GM12892 (cell line): ENCODE measurements around the gene RAB13.

Experiments used
- DNase-seq: peaks from one replicate; pipeline ENCODE4 v3.0.0; 2011; ENCODE audit not compliant: insufficient read length
- FAIRE-seq: peaks from 2 replicates; lab custom pipeline; 2011; peaks lifted over from hg19 to GRCh38; lab: Jason Lieb, UNC
- POLR2A ChIP-seq: IDR thresholded peaks from 2 replicates; pipeline ENCODE4 v1.6.1; 2011; ENCODE audit warnings: low read depth, low read length, control low read depth
- POLR2AphosphoS5 ChIP-seq: IDR thresholded peaks from 2 replicates; pipeline ENCODE4 v1.6.1; 2011; ENCODE audit warnings: low read depth, low read length, control low read depth
- TAF1 ChIP-seq: IDR thresholded peaks from 2 replicates; pipeline ENCODE4 v1.6.1; 2011; ENCODE audit warnings: low read depth, mild to moderate bottlenecking, control low read depth, low read length, borderline replicate concordance

Gene RAB13

DNA sequence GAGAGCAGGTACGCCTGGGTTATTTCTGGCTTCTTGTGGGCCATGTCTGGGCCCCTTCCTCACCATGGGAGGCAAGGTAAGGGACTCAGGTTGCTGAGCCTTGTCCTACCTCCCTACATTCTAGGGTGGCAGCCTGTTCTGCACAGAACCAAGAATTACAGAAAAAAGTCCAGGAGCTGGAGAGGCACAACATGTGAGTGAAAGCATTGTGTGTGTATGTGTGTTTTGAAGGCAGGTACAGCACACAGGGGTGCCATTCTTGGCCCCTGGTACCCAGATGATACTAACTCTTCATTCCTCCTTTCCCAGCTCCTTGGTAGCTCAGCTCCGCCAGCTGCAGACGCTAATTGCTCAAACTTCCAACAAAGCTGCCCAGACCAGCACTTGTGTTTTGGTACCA, 13.1 kb downstream of the RAB13 start:
- TF ChIP-seq POLR2AphosphoS5 (peak; percentile 42; the same call in 1 of the 2 replicates), TAF1 (no peak), POLR2A (no peak)
- FAIRE-seq (no peak), DNase-seq (no peak)

- TF ChIP-seq POLR2A: no peak
- no peak for TF ChIP-seq TAF1
- TF ChIP-seq POLR2AphosphoS5: no peak
- no peak for FAIRE-seq
- DNase-seq: no peak
Observed at GRCh38 chr1:153970346-153970745, 15.8 kb downstream of the RAB13 start.

GRCh38 chr1:153968972-153969371, 17.2 kb downstream of the RAB13 start:
- FAIRE-seq: no peak
- TF ChIP-seq POLR2AphosphoS5 (no peak), POLR2A (no peak)

DNA sequence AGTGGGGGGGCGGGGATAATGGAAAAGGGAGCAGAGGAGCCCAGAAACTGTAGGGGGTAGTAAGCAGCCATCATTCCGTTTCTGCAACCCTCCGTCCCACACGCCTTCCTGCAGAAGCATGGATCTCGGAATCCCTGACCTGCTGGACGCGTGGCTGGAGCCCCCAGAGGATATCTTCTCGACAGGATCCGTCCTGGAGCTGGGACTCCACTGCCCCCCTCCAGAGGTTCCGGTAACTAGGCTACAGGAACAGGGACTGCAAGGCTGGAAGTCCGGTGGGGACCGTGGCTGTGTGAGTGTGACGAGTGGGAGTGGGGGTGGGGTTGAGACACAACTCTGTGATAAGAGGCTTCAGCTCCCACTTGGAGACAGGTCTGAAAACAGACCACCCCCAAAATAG, 17.7 kb downstream of the RAB13 start:
- FAIRE-seq: no peak
- TF ChIP-seq TAF1: no peak
- no peak for TF ChIP-seq POLR2A
- TF ChIP-seq POLR2AphosphoS5: no peak
- no peak for DNase-seq

More at GRCh38 chr1:153968972-153969371, 17.2 kb downstream of the RAB13 start:
- no peak for DNase-seq

DNA sequence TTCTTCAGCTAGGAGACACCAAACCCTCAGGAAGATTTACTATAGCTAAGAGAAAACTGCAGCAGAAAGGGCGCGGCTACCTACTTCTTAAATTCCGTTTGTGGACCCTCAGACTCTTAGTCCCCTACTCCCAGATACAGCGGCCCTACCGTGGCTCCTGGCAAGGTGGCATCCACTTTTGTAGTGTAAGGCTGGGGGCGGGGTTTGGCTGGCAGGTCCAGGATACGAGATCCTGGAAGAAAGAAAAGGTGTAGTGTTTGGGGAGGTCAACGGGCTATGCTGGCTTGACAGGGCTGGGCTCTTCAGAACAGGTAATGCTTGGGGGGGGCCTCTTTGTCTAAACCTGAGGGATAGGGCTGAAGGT, 18.2 kb downstream of the RAB13 start:
- TF ChIP-seq TAF1 (no peak), POLR2A (peak; percentile 10; the same call in 1 of the 2 replicates), POLR2AphosphoS5 (no peak)
- FAIRE-seq (no peak), DNase-seq (no peak)

- TF ChIP-seq TAF1 (peak; percentile 66), POLR2AphosphoS5 (peak; percentile 80), POLR2A (peak; percentile 80)
- peak; percentile 85 for DNase-seq
- peak; percentile 93 for FAIRE-seq
Observed at GRCh38 chr1:153967107-153967999, 18.8 kb downstream of the RAB13 start, which contains the start of gene CREB3L4. Gene CREB3L4, plus strand, starts transcription at chr1:153967902. Its CDS starts 624 bp downstream, at chr1:153968526.

DNA sequence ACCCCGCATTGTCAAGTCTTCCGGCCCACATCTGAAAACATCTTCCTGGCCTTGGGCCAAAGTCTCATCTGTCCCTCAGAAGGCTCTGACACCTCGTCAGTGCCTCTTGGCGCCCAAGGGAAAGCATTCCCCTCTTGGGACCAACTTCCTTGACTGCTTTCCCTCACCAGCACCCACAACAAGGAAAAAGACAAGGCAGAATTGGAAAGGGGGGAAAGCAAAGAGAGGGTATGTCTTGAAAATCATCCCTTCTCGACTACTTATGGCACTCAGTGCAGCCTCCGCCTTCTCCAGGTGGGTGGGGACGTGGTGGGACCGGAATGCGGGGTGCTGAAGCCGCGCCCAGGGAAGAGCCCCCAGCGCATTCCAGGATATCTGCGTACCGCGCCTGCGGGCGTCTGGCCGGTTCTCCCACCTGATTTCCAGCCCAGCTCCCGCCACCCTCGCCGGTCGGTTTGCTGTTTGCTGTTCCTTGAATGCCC, 22.2 kb downstream of the RAB13 start:
- no peak for FAIRE-seq
- DNase-seq: no peak
- TF ChIP-seq POLR2AphosphoS5 (no peak), TAF1 (no peak), POLR2A (no peak)

- TF ChIP-seq TAF1: peak; percentile 51; the same call in 1 of the 2 replicates
- TF ChIP-seq POLR2AphosphoS5: no peak; the same call in none of the 2 replicates
- peak; percentile 81 for TF ChIP-seq POLR2A
- FAIRE-seq (peak; percentile 91), DNase-seq (peak; percentile 90)
Observed at GRCh38 chr1:153963030-153963849, 22.9 kb downstream of the RAB13 start, which contains the start of gene SLC39A1. Gene SLC39A1, minus strand, starts transcription at chr1:153963537. Its CDS starts 822 bp downstream, at chr1:153962715.

DNA sequence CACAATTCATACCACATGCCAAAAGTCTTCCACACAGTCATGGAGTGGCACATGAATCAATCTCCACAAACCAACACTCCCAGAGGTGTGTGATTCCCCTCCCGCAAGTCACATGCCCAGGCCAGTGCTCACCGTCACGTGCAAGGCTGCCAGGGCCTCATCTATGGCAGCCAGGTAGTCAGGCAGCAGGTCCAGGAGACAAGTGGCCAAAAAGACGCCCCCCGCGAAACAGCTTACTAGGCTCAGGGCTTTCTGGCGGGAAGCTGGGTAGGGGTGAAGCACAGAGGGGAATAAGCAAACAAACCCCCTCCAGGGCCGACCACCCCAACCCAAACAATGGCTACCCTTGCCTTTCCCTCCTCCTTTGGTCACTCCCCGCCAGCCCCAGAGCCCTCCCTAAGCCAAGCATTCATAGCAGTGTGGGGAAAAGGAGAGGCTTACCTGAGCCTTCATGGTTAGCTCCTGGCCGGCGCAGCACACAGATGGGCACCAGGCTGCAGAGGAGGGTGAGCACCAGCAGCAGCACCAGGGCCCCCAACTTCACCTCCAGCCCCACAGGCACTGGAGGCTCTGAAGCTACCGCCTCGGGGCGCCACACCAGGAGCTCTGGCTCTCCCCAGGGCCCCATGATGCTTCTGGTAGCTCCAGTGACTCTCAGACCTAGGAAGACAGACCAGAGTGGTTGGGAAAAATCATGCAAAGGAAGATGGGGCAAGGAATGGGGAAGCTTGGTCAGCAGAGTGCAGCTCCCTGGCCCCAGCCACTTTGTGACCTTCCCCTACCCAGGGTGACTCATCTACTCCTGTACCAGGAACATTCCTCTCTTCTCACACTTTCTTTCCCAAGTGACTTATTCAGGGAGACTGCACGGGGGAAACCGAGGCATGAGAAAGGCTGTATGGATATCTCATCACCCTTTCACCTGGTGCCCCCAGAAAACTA, 23.8 kb downstream of the RAB13 start:
- DNase-seq (no peak), FAIRE-seq (peak; percentile 44)
- TF ChIP-seq POLR2A: 0 out of 2 replicates have a peak, but pooled peaks have one; percentile 19
- no peak for TF ChIP-seq TAF1
- TF ChIP-seq POLR2AphosphoS5: no peak

- FAIRE-seq (no peak), DNase-seq (no peak)
- no peak for TF ChIP-seq POLR2AphosphoS5
- no peak for TF ChIP-seq POLR2A
- no peak for TF ChIP-seq TAF1
Observed at GRCh38 chr1:153961421-153961820, 24.7 kb downstream of the RAB13 start.
